ENCODE results near the gene MYO3A.

The MYO3A gene

GRCh38 chr10:25933653-25934608 is at the start of gene MYO3A:
MYO3A (plus strand) TSS chr10:25934229; CDS start chr10:25952111, 17,882 bp downstream.
- no peak for DNase-seq

GRCh38 chr10:25888627-25889026 is 45.4 kb upstream of the MYO3A start:
- no peak for DNase-seq

- DNase-seq: no peak
Measured at GRCh38 chr10:25890995-25891394, 43.0 kb upstream of the MYO3A start.

GRCh38 chr10:25895856-25896255 is 38.2 kb upstream of the MYO3A start:
- no peak for DNase-seq

GRCh38 chr10:25896421-25896820 is 37.6 kb upstream of the MYO3A start:
- DNase-seq: no peak

- DNase-seq: no peak
Measured at GRCh38 chr10:25899304-25899703, 34.7 kb upstream of the MYO3A start.

- DNase-seq: no peak
Measured at GRCh38 chr10:25901199-25901598, 32.8 kb upstream of the MYO3A start.

GRCh38 chr10:25902002-25902401 is 32.0 kb upstream of the MYO3A start:
- DNase-seq: no peak

GRCh38 chr10:25907261-25907660 is 26.8 kb upstream of the MYO3A start:
- DNase-seq: no peak

GRCh38 chr10:25912866-25913265 is 21.2 kb upstream of the MYO3A start:
- DNase-seq: no peak

GRCh38 chr10:25914776-25915175 is 19.3 kb upstream of the MYO3A start:
- no peak for DNase-seq

GRCh38 chr10:25934621-25935139 is 651 bp downstream of the MYO3A start:
- DNase-seq: no peak

- no peak for DNase-seq
Measured at GRCh38 chr10:25938405-25938804, 4.4 kb downstream of the MYO3A start.

GRCh38 chr10:25944771-25945170 is 10.7 kb downstream of the MYO3A start:
- no peak for DNase-seq

- no peak for DNase-seq
Measured at GRCh38 chr10:25952857-25953256, 18.8 kb downstream of the MYO3A start.

- DNase-seq: no peak
Measured at GRCh38 chr10:25954851-25955250, 20.8 kb downstream of the MYO3A start.

- DNase-seq: no peak
Measured at GRCh38 chr10:25959540-25960232, 25.7 kb downstream of the MYO3A start.

- DNase-seq: no peak
Measured at GRCh38 chr10:25965584-25965983, 31.6 kb downstream of the MYO3A start.

GRCh38 chr10:25966844-25967243 is 32.8 kb downstream of the MYO3A start:
- no peak for DNase-seq

GRCh38 chr10:25972631-25973030 is 38.6 kb downstream of the MYO3A start:
- no peak for DNase-seq

- no peak for DNase-seq
Measured at GRCh38 chr10:25974897-25975459, 40.9 kb downstream of the MYO3A start.

- no peak for DNase-seq
Measured at GRCh38 chr10:25978771-25979170, 44.7 kb downstream of the MYO3A start.

- no peak for DNase-seq
Measured at GRCh38 chr10:25982107-25982506, 48.1 kb downstream of the MYO3A start.

GRCh38 chr10:25988583-25988982 is 54.6 kb downstream of the MYO3A start:
- no peak for DNase-seq
